HepG2 (cell line): ENCODE data around the gene WNT7B. TPM values are rescaled to one million over a fixed set of nuclear protein-coding genes. Genes with fewer than 3 reads are reported as not detected.

Experiments used
- ATAC-seq: fragments of 200-7000 bp; cut with Tn5 transposase; 3 replicates; pipeline ENCODE4 v1.9.1; 2020; ENCODE audit warnings: mild to moderate bottlenecking, moderate library complexity
- BruUV-seq: library from RNA; stranded (reverse); fragments of 400-500 nt; replicated peaks from 2 replicates; lab custom pipeline; 2021; lab: Mats Ljungman, UMichigan
- CTCF ChIA-PET: fragments of 300-600 bp; formaldehyde crosslinking; extraction: SDS; loops from one replicate; lab custom pipeline; 2021; ENCODE audit warnings: low total read pairs, inconsistent platforms, low intra/inter-chr PET ratio; lab: Yijun Ruan, JAX
- POLR2A ChIA-PET: fragments of 350-600 bp; sonication (Branson Sonifier 250); formaldehyde crosslinking; loops from one replicate; lab custom pipeline; 2020; ENCODE audit warnings: antibody characterized with exemption, inconsistent platforms; lab: Yijun Ruan, JAX
- DNase-seq: peaks from one replicate; pipeline ENCODE4 v3.0.0-alpha.2; 2015; ENCODE audit warnings: low spot score
- FAIRE-seq: peaks from 3 replicates; lab custom pipeline; 2011; peaks lifted over from hg19 to GRCh38; lab: Jason Lieb, UNC
- H2AFZ ChIP-seq: one replicate; pipeline ENCODE4 v1.6.1; 2011; ENCODE audit warnings: low read length, inconsistent platforms
- H3K27ac ChIP-seq: fragments of 300-600 bp; 3 replicates; pipeline ENCODE4 v1.8.0; 2011; ENCODE audit warnings: mixed run types, mild to moderate bottlenecking, mixed read lengths, low read length, inconsistent platforms; ENCODE audit not compliant: insufficient read depth; ENCODE audit errors: extremely low read length
- H3K27me3 ChIP-seq, 2 experiments: fragments of 200-600 bp in 1 of 2; 2 replicates in 1 of 2; 3 replicates in 1 of 2; pipeline versions ENCODE4 v1.6.0 to v1.8.0; 2011; ENCODE audit warnings: low read length in 2 of 2, mild to moderate bottlenecking in 2 of 2, moderate library complexity in 2 of 2, inconsistent platforms in 1 of 2; ENCODE audit not compliant: insufficient read depth in 2 of 2, control insufficient read depth in 1 of 2
- H3K36me3 ChIP-seq, 2 experiments: fragments of 200-600 bp in 1 of 2; replicated peaks in 1 of 2; 2 replicates in 1 of 2; 3 replicates in 1 of 2; pipeline versions ENCODE4 v1.5.1 to v1.8.0; 2011; ENCODE audit warnings: low read length in 2 of 2, inconsistent platforms in 1 of 2; ENCODE audit not compliant: insufficient read depth in 2 of 2, control insufficient read depth in 1 of 2
- H3K4me1 ChIP-seq: 2 replicates; pipeline ENCODE4 v1.5.1; 2012; ENCODE audit warnings: low read length, inconsistent platforms; ENCODE audit not compliant: insufficient read depth
- H3K4me2 ChIP-seq: 2 replicates; pipeline ENCODE4 v1.6.0; 2011; ENCODE audit warnings: low read depth, low read length, inconsistent platforms
- H3K4me3 ChIP-seq, 3 experiments: fragments of 200-600 bp in 1 of 3; sonication (generic), shearing (Covaris generic) in 1 of 3; replicated peaks in 1 of 3; 2 replicates each; pipeline ENCODE4 v1.5.1; 2011 to 2016; ENCODE audit warnings: low read length in 3 of 3, inconsistent platforms in 2 of 3, low read depth in 2 of 3, mild to moderate bottlenecking in 2 of 3, control low read depth in 1 of 3, mixed read lengths in 1 of 3; ENCODE audit not compliant: insufficient read depth in 1 of 3
- H3K79me2 ChIP-seq: one replicate; pipeline ENCODE4 v1.6.1; 2011; ENCODE audit warnings: low read length, inconsistent platforms; ENCODE audit not compliant: insufficient read depth
- H3K9ac ChIP-seq: 2 replicates; pipeline ENCODE4 v1.6.0; 2011; ENCODE audit warnings: mild to moderate bottlenecking, low read depth, low read length, inconsistent platforms; ENCODE audit not compliant: insufficient read depth
- H3K9me3 ChIP-seq: 2 replicates; pipeline ENCODE4 v1.5.1; 2012; ENCODE audit warnings: mild to moderate bottlenecking, low read length
- H4K20me1 ChIP-seq: 2 replicates; pipeline ENCODE4 v1.6.0; 2011; ENCODE audit warnings: inconsistent platforms, mild to moderate bottlenecking, low read length, moderate library complexity; ENCODE audit not compliant: insufficient read depth
- EZH2 ChIP-seq: conservative IDR thresholded peaks from 2 replicates; pipeline ENCODE4 v1.6.1; 2012; ENCODE audit warnings: mild to moderate bottlenecking, low read depth, low read length, moderate library complexity
- IRF9 ChIP-seq: sonication (generic); formaldehyde crosslinking; IDR thresholded peaks from 2 replicates; pipeline ENCODE4 v1.8.0; 2022; ENCODE audit warnings: missing genetic modification reagents, mild to moderate bottlenecking, borderline replicate concordance
- MNT ChIP-seq: fragments of 450-650 bp; IDR thresholded peaks from 2 replicates; pipeline ENCODE4 v1.6.1; 2016
- THAP11 ChIP-seq: IDR thresholded peaks from 2 replicates; pipeline ENCODE4 v1.6.1; 2016; ENCODE audit warnings: missing biosample characterization, missing genetic modification reagents
- WGBS: methylation state at CpG from one replicate; pipeline ENCODE4 v1.1.6; 2017; ENCODE audit warnings: low lambda C conversion rate; 5-methylcytosine and 5-hydroxymethylcytosine counted together
- in situ Hi-C: cut with HindIII; loops from 2 replicates; pipeline ENCODE4 v1.10.0; 2017; ENCODE audit warnings: low pct_unique_long_range_greater_than_20kb; ENCODE audit not compliant: extremely low pct_ligation_motif_present
- intact Hi-C: fragments of 100-400 bp; cut with micrococcal nuclease; formaldehyde crosslinking; loops from one replicate; pipeline ENCODE4 v1.10.0; 2022; ENCODE audit not compliant: unreplicated experiment
- polyA plus RNA-seq, 8 experiments: library from polyadenylated mRNA; depleted of rRNA in 3 of 8; stranded (reverse) in 7 of 8; unstranded in 1 of 8; fragments of >200 nt; fragmentation: Illumina TruSeq in 4 of 8; extraction: Trizol in 4 of 8; gene quantifications; 2 replicates each; pipeline versions ENCODE4 v1.2.1 to v1.2.3, GENCODE V29; 2011 to 2016; ENCODE audit warnings: low read depth in 4 of 8, missing spikeins in 1 of 8, mixed read lengths in 1 of 8; ENCODE audit not compliant: insufficient read depth in 1 of 8
- total RNA-seq, 5 experiments: library from RNA; depleted of rRNA; stranded (reverse); fragments of >200 nt; fragmentation: Illumina TruSeq; extraction: Trizol; gene quantifications; 2 replicates each; pipeline ENCODE4 v1.2.3, GENCODE V29; 2016; ENCODE audit warnings: low read depth in 1 of 5

WNT7B gene
- total and polyA plus RNA-seq, 2 of the 13 experiments (the other 11 are each of a cell fraction or from before 2014, with no cell fraction given): 0.09 TPM; not detected in 1

- ChIA-PET CTCF (no interaction called here), POLR2A (interaction anchor here (1.4 to 2.1 kb wide), 3 partner anchors 10 to 80 kb away, joined by 4 to 14 read pairs (median 13); no protein-coding TSS in a partner anchor)
- in situ Hi-C loops: no loop called here
- no TSS peak for BruUV-seq
- no peak for ATAC-seq
- Histone ChIP-seq H3K9me3 (no peaks in the 10 kb centered on the region), H3K27ac (no peak overlapping the region), H2AFZ (no peak overlapping the region), H4K20me1 (no peaks in the 10 kb centered on the region), H3K4me2 (peak overlapping the region; percentile 78; the same call in 1 of the 2 replicates), H3K27me3 (peaks cover 7 to 61% of the 10 kb centered on the region in 2 experiments), H3K36me3 (no peaks in the 10 kb centered on the region), H3K4me3 (peak overlapping the region in 1 of 3 experiments; percentile 71; a peak in 2 of 6 replicates), H3K9ac (no peak overlapping the region), H3K79me2 (no peaks in the 10 kb centered on the region), H3K4me1 (peaks cover 40% of the 10 kb centered on the region)
- TF ChIP-seq IRF9 (CRISPR knock-in tag) (0 out of 2 replicates have a peak, but pooled peaks have one; percentile 6), THAP11 (no peak), MNT (peak; percentile 52; the same call in 1 of the 2 replicates), EZH2 (peak; percentile 21; the same call in 1 of the 2 replicates)
- DNase-seq: no peak
- WGBS: 49% methylated on average over 8 of the region's 17 CpGs
- no peak for FAIRE-seq
- intact Hi-C loops: no loop called here
Observed at GRCh38 chr22:46025973-46026898, 49.3 kb upstream of the WNT7B start.
